Upper lobe of left lung (tissue), 6 donors: ENCODE measurements around the gene SCYGR1. TPM values are rescaled to one million over a fixed set of nuclear protein-coding genes. Genes with fewer than 3 reads are reported as not detected.

Experiments
- ATAC-seq, 2 donors: fragments of 200-7000 bp; cut with Tn5 transposase; one replicate each; pipeline ENCODE4 v1.9.1; 2022; ENCODE audit warnings: mild to moderate bottlenecking in 2 of 2, moderate library complexity in 2 of 2; ENCODE audit not compliant: low FRiP score in 2 of 2
- DNase-seq, 2 donors: peaks; one replicate each; pipeline ENCODE4 v3.0.0-alpha.2; 2019 to 2020
- H3K27ac ChIP-seq, 4 donors: fragments of 200-600 bp; sonication (generic); one replicate each; pipeline ENCODE4 v1.5.1; 2016 to 2019
- H3K27me3 ChIP-seq, 4 donors: fragments of 200-600 bp; sonication (generic); one replicate each; pipeline ENCODE4 v1.5.1; 2017 to 2019
- H3K36me3 ChIP-seq, 4 donors: fragments of 200-600 bp; sonication (generic); one replicate each; pipeline ENCODE4 v1.5.1; 2016 to 2019
- H3K4me1 ChIP-seq, 4 donors: fragments of 200-600 bp; sonication (generic); one replicate each; pipeline ENCODE4 v1.5.1; 2018 to 2019
- H3K4me3 ChIP-seq, 4 donors: fragments of 200-600 bp; sonication (generic); one replicate each; pipeline ENCODE4 v1.5.1; 2017 to 2019; ENCODE audit warnings: mild to moderate bottlenecking in 2 of 4, moderate library complexity in 1 of 4
- H3K9me3 ChIP-seq, 4 donors: fragments of 200-600 bp; sonication (generic); one replicate each; pipeline ENCODE4 v1.5.1; 2018 to 2019
- CTCF ChIP-seq, 6 experiments: fragments of 450-650 bp in 4 of 6; fragments of 200-600 bp in 2 of 6; sonication (generic) in 2 of 6; IDR thresholded peaks; one replicate each; pipeline ENCODE4 v1.5.1; 2016 to 2019; ENCODE audit warnings: antibody characterized with exemption in 6 of 6
- EP300 ChIP-seq, 4 donors: sonication (generic); formaldehyde crosslinking; IDR thresholded peaks; one replicate each; pipeline ENCODE4 v1.5.1; 2017; ENCODE audit warnings: antibody characterized with exemption in 4 of 4, control low read depth in 2 of 4
- POLR2A ChIP-seq, 4 donors: fragments of 450-650 bp; IDR thresholded peaks; one replicate each; pipeline ENCODE4 v1.5.1; 2016 to 2017; ENCODE audit warnings: antibody characterized with exemption in 4 of 4, mild to moderate bottlenecking in 2 of 4
- POLR2AphosphoS5 ChIP-seq, 2 donors: sonication (generic); formaldehyde crosslinking; IDR thresholded peaks; one replicate each; pipeline ENCODE4 v1.5.1; 2017; ENCODE audit warnings: antibody characterized with exemption in 2 of 2
- WGBS, 2 donors: methylation state at CpG; one replicate each; pipeline ENCODE4 v1.1.5; 2017 to 2018; 5-methylcytosine and 5-hydroxymethylcytosine counted together
- total RNA-seq, 6 donors: library from RNA; depleted of rRNA in 4 of 6; stranded (reverse); fragments of >200 nt in 4 of 6; gene quantifications; one replicate each; pipeline versions ENCODE4 v1.1.0 to v1.2.1, GENCODE V29; 2016 to 2021
- donor health status: DM: no; HTN: no; CAD: no; lungs with moderate emphysema.
- donor health status: DM: no; HTN: yes; CAD: no; lungs with severe emphysema.

Gene SCYGR1
- total RNA-seq, 6 donors from 2014 or later = not detected

- Histone ChIP-seq H3K27ac (peak overlapping the region; percentile 29 to 81 (median 57)), H3K9me3 (no peaks in the 10 kb centered on the region), H3K36me3 (no peaks in the 10 kb centered on the region), H3K4me3 (no peak overlapping the region), H3K27me3 (no peaks in the 10 kb centered on the region), H3K4me1 (peaks cover 0 to 15% (median 7%) of the 10 kb centered on the region in 4 donors)
- WGBS, 2 donors = 66 to 84% methylated on average over 3 of the region's 3 CpGs
- no peak for DNase-seq
- TF ChIP-seq CTCF (IDR thresholded peaks at IDR 0.05) (no peak), EP300 (IDR thresholded peaks at IDR 0.05) (no peak), POLR2A (IDR thresholded peaks at IDR 0.05) (no peak), POLR2AphosphoS5 (IDR thresholded peaks at IDR 0.05) (no peak)
- ATAC-seq = no peak
These were observed 27.1 kb upstream of the SCYGR1 start for GRCh38 chr2:227414846-227415245.

- H3K27me3 ChIP-seq = no peaks in the 10 kb centered on the region
- ATAC-seq (no peak), DNase-seq (no peak)
- peaks cover 0 to 15% (median 7%) of the 10 kb centered on the region in 4 donors for H3K4me1 ChIP-seq
- TF ChIP-seq POLR2AphosphoS5 (IDR thresholded peaks at IDR 0.05) = no peak
- TF ChIP-seq CTCF (IDR thresholded peaks at IDR 0.05) = no peak
- TF ChIP-seq EP300 (IDR thresholded peaks at IDR 0.05) = no peak
- no peaks in the 10 kb centered on the region for H3K9me3 ChIP-seq
- WGBS, 2 donors = 72 to 75% methylated on average over 8 of the region's 8 CpGs
- no peaks in the 10 kb centered on the region for H3K36me3 ChIP-seq
- no peak overlapping the region for H3K4me3 ChIP-seq
- no peak overlapping the region for H3K27ac ChIP-seq
These were observed 25.6 kb upstream of the SCYGR1 start for GRCh38 chr2:227413371-227413770.

- no peak for DNase-seq
- TF ChIP-seq CTCF (IDR thresholded peaks at IDR 0.05) = no peak
- TF ChIP-seq POLR2A (IDR thresholded peaks at IDR 0.05) = no peak
- TF ChIP-seq EP300 (IDR thresholded peaks at IDR 0.05) = no peak
- TF ChIP-seq POLR2AphosphoS5 (IDR thresholded peaks at IDR 0.05) = no peak
- Histone ChIP-seq H3K27ac (no peak overlapping the region), H3K36me3 (no peaks in the 10 kb centered on the region), H3K4me1 (peaks cover 0 to 15% (median 7%) of the 10 kb centered on the region in 4 donors), H3K4me3 (no peak overlapping the region), H3K27me3 (no peaks in the 10 kb centered on the region), H3K9me3 (no peaks in the 10 kb centered on the region)
- WGBS, 2 donors = 83 to 86% methylated on average over 5 of the region's 5 CpGs
- no peak for ATAC-seq
These were observed 25.1 kb upstream of the SCYGR1 start for GRCh38 chr2:227412877-227413276.

GRCh38 chr2:227411990-227412350 lies 24.2 kb upstream of the SCYGR1 start:
- 77 to 89% methylated on average over 3 of the region's 3 CpGs for WGBS, 2 donors
- DNase-seq (no peak), ATAC-seq (no peak)
- Histone ChIP-seq H3K4me1 (peaks cover 7 to 22% (median 12%) of the 10 kb centered on the region in 4 donors), H3K4me3 (no peak overlapping the region), H3K27me3 (no peaks in the 10 kb centered on the region), H3K36me3 (no peaks in the 10 kb centered on the region), H3K27ac (no peak overlapping the region), H3K9me3 (no peaks in the 10 kb centered on the region)
- TF ChIP-seq CTCF (IDR thresholded peaks at IDR 0.05) = no peak
- TF ChIP-seq POLR2A (IDR thresholded peaks at IDR 0.05) = no peak
- no peak for TF ChIP-seq POLR2AphosphoS5 (IDR thresholded peaks at IDR 0.05)
- TF ChIP-seq EP300 (IDR thresholded peaks at IDR 0.05) = no peak

- Histone ChIP-seq H3K9me3 (no peaks in the 10 kb centered on the region), H3K4me1 (peaks cover 11 to 24% (median 14%) of the 10 kb centered on the region in 4 donors), H3K27me3 (no peaks in the 10 kb centered on the region), H3K36me3 (no peaks in the 10 kb centered on the region), H3K4me3 (no peak overlapping the region), H3K27ac (no peak overlapping the region)
- 85 to 87% methylated on average over 9 of the region's 9 CpGs for WGBS, 2 donors
- ATAC-seq (no peak), DNase-seq (peak in 1 of 2 donors; percentile 13)
- TF ChIP-seq POLR2A (IDR thresholded peaks at IDR 0.05) (no peak), CTCF (IDR thresholded peaks at IDR 0.05) (no peak), EP300 (IDR thresholded peaks at IDR 0.05) (no peak), POLR2AphosphoS5 (IDR thresholded peaks at IDR 0.05) (no peak)
These were observed 23.7 kb upstream of the SCYGR1 start for GRCh38 chr2:227411320-227411989.
